ENCODE results near the gene CAPNS2.
A peak's percentile ranks its signal among the peaks of the same experiment; 100 is the strongest.

The CAPNS2 gene

DNA sequence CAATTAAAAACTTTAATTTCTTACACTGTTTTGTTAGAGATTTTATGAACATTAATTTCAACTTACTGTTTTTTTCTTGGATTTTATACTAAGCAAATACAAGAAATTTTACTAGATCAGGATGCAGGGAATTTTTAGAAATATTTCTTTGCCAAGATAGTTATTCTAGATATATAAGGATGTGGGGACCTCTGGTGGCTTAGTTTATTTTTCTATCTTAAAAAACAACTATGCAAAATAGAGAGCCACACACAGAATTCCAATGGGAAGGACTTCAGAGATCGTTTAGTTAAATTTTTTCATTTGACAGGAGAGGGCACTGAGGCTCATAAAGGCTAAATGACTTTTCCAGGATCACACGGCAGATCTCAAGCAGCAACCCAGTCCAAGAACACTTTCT lies 23.0 kb upstream of the CAPNS2 start:
- Histone ChIP-seq H3K4me3 (ENCODE audit: low read depth, low read length, poor library complexity, severe bottlenecking) (no peak overlapping the region), H3K4me2 (ENCODE audit: low read length) (no peak overlapping the region), H3F3A (ENCODE audit: insufficient read depth, low read length) (no peaks in the 10 kb centered on the region), H3K9ac (ENCODE audit: low read length) (no peak overlapping the region), H4K20me1 (ENCODE audit: insufficient read depth, low read length) (no peaks in the 10 kb centered on the region), H3K9me3 (ENCODE audit: low read length) (no peaks in the 10 kb centered on the region), H2AFZ (ENCODE audit: low read length) (no peak overlapping the region), H3K36me3 (ENCODE audit: insufficient read depth, low read length) (no peaks in the 10 kb centered on the region), H3K27me3 (ENCODE audit: insufficient read depth, low read length) (no peaks in the 10 kb centered on the region), H3K4me1 (ENCODE audit: insufficient read depth, low read length, severe bottlenecking) (no peaks in the 10 kb centered on the region), H3K27ac (ENCODE audit: low read depth, low read length, poor library complexity, severe bottlenecking) (no peak overlapping the region), H3K9me2 (ENCODE audit: low read depth, low read length) (no peaks in the 10 kb centered on the region), H3K79me2 (ENCODE audit: insufficient read depth, low read length) (no peaks in the 10 kb centered on the region)
- TF ChIP-seq CTCF (IDR thresholded peaks at IDR 0.05; ENCODE audit: low read length) (peak; percentile 7; the same call in 1 of the 2 replicates), EZH2 (IDR thresholded peaks at IDR 0.05; ENCODE audit: borderline replicate concordance, low read length) (no peak)

- H3K27ac ChIP-seq (ENCODE audit: low read depth, low read length, poor library complexity, severe bottlenecking), result no peak overlapping the region
- no peak overlapping the region for H2AFZ ChIP-seq (ENCODE audit: low read length)
- H4K20me1 ChIP-seq (ENCODE audit: insufficient read depth, low read length), result no peaks in the 10 kb centered on the region
These were observed 13.9 kb upstream of the CAPNS2 start for GRCh38 chr16:55552621-55553020.

DNA sequence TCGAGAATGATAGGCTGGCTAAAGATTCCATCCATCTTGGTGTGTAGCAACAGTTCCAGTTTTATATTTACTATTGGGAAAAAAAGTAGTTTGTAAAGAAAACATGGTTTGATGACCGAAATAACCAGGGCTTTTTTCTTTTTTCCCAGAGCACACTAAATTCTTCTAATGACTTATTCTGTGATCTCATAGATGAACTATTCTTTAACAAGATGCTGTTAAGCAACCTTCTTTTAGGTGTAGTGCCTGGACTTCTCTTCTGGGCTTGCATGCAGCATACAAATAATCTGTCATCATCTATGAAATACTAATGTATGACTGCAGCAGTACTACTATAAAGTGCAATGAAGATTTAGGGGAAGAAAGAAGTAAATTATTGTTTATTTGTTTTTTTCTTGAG lies 11.0 kb upstream of the CAPNS2 start:
- no peaks in the 10 kb centered on the region for H3K4me1 ChIP-seq (ENCODE audit: insufficient read depth, low read length, severe bottlenecking)
- H3K4me2 ChIP-seq (ENCODE audit: low read length), result no peak overlapping the region
- no peaks in the 10 kb centered on the region for H3K27me3 ChIP-seq (ENCODE audit: insufficient read depth, low read length)
- H2AFZ ChIP-seq (ENCODE audit: low read length), result no peak overlapping the region
- no peaks in the 10 kb centered on the region for H3F3A ChIP-seq (ENCODE audit: insufficient read depth, low read length)
- no peak for TF ChIP-seq CTCF (IDR thresholded peaks at IDR 0.05; ENCODE audit: low read length)
- TF ChIP-seq EZH2 (IDR thresholded peaks at IDR 0.05; ENCODE audit: borderline replicate concordance, low read length), result no peak
- no peak overlapping the region for H3K9ac ChIP-seq (ENCODE audit: low read length)
- no peaks in the 10 kb centered on the region for H3K36me3 ChIP-seq (ENCODE audit: insufficient read depth, low read length)
- no peaks in the 10 kb centered on the region for H4K20me1 ChIP-seq (ENCODE audit: insufficient read depth, low read length)
- H3K9me3 ChIP-seq (ENCODE audit: low read length), result no peaks in the 10 kb centered on the region
- no peak overlapping the region for H3K4me3 ChIP-seq (ENCODE audit: low read depth, low read length, poor library complexity, severe bottlenecking)
- no peak overlapping the region for H3K27ac ChIP-seq (ENCODE audit: low read depth, low read length, poor library complexity, severe bottlenecking)
- H3K9me2 ChIP-seq (ENCODE audit: low read depth, low read length), result no peaks in the 10 kb centered on the region
- H3K79me2 ChIP-seq (ENCODE audit: insufficient read depth, low read length), result no peaks in the 10 kb centered on the region

More at GRCh38 chr16:55552621-55553020, 13.9 kb upstream of the CAPNS2 start:
- no peak overlapping the region for H3K4me3 ChIP-seq (ENCODE audit: low read depth, low read length, poor library complexity, severe bottlenecking)
- no peaks in the 10 kb centered on the region for H3K27me3 ChIP-seq (ENCODE audit: insufficient read depth, low read length)
- no peaks in the 10 kb centered on the region for H3F3A ChIP-seq (ENCODE audit: insufficient read depth, low read length)
- H3K9me2 ChIP-seq (ENCODE audit: low read depth, low read length), result no peaks in the 10 kb centered on the region
- H3K9ac ChIP-seq (ENCODE audit: low read length), result no peak overlapping the region
- no peaks in the 10 kb centered on the region for H3K4me1 ChIP-seq (ENCODE audit: insufficient read depth, low read length, severe bottlenecking)
- no peaks in the 10 kb centered on the region for H3K79me2 ChIP-seq (ENCODE audit: insufficient read depth, low read length)
- no peaks in the 10 kb centered on the region for H3K9me3 ChIP-seq (ENCODE audit: low read length)
- no peaks in the 10 kb centered on the region for H3K36me3 ChIP-seq (ENCODE audit: insufficient read depth, low read length)
- H3K4me2 ChIP-seq (ENCODE audit: low read length), result no peak overlapping the region
- TF ChIP-seq CTCF (IDR thresholded peaks at IDR 0.05; ENCODE audit: low read length) (no peak), EZH2 (IDR thresholded peaks at IDR 0.05; ENCODE audit: borderline replicate concordance, low read length) (no peak)
